Activated T-helper 1 cell treated with anti-CD3 and anti-CD28 coated beads, Interleukin-12 subunit alpha, Interleukin-12 subunit beta, Interleukin-2, Interleukin-4 antibody, amounts not matched to agents 30 ng/mL and 10 ng/mL and 1 ng/mL, durations not matched to agents 14 hours and 24 hours and 36 hours (primary cell): Measurements from ENCODE around the gene SMIM21. TPM values are rescaled to one million over a fixed set of nuclear protein-coding genes. Genes with fewer than 3 reads are reported as not detected.

Source experiments
- DNase-seq: peaks from one replicate; pipeline ENCODE4 v3.0.0; 2021; ENCODE audit warnings: low spot score
- H3K27ac Mint-ChIP-seq: one replicate; pipeline ENCODE4 v1.8.0; 2021; ENCODE audit warnings: mild to moderate bottlenecking, mixed read lengths
- H3K27me3 Mint-ChIP-seq: one replicate; pipeline ENCODE4 v1.8.0; 2022; ENCODE audit warnings: mild to moderate bottlenecking, moderate library complexity, mixed read lengths; ENCODE audit not compliant: insufficient read depth
- H3K36me3 Mint-ChIP-seq: one replicate; pipeline ENCODE4 v1.8.0; 2021; ENCODE audit warnings: low read depth, mixed read lengths
- H3K4me1 Mint-ChIP-seq: one replicate; pipeline ENCODE4 v1.8.0; 2021; ENCODE audit warnings: low read depth, mixed read lengths
- H3K4me3 Mint-ChIP-seq: one replicate; pipeline ENCODE4 v1.8.0; 2021; ENCODE audit warnings: mild to moderate bottlenecking, moderate library complexity, mixed read lengths
- H3K9me3 Mint-ChIP-seq: one replicate; pipeline ENCODE4 v1.8.0; 2021; ENCODE audit warnings: mixed read lengths
- intact Hi-C: fragments of 100-400 bp; cut with micrococcal nuclease; formaldehyde crosslinking; loops from one replicate; pipeline ENCODE4 v1.15.1; 2024
- total RNA-seq: library from RNA; stranded (reverse); gene quantifications from 2 replicates; pipeline ENCODE4 v1.2.3, GENCODE V29; 2022

The SMIM21 gene
- total RNA-seq, 1 donor from 2014 or later: not detected

DNA sequence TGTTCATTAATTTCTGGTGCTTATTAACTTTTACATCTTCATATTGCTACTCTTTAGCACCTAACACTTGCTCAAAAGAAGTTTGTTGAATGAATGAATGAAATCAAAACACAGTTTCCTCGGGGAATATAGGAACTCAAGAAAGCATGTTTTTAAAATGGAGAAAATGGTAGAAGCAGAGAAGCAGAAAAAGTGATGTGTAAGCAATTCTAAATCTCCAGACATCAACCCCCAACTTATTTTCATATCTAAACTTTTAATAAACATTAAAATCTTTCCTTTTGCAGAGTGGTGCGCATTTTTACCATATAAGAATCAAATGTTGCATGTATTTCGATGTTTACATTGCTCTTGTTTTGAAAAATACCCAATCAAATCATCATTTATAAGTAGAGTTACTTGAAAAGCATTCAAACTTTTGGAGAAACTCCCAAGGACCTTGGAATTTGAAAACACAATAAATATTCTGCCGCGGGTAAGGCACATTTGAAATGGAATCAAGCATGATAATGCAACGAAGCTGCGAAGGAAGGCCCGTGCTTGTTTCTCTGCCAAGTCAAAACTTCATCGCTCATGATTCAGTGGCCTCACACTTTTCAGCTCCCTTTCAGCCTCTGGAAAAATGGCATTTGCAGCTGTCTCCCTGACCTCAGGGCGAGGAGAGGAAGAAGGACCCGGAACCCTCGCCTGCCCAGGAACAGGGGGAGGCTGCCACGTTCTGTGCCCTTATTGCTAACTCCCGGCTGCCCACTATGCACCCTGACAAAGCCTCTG lies 26.7 kb upstream of the SMIM21 start:
- Mint-ChIP-seq H3K4me3 (no peak overlapping the region), H3K9me3 (peaks cover 5% of the 10 kb centered on the region), H3K4me1 (no peaks in the 10 kb centered on the region), H3K27me3 (peaks cover 47% of the 10 kb centered on the region), H3K36me3 (no peaks in the 10 kb centered on the region), H3K27ac (no peak overlapping the region)
- intact Hi-C loops: no loop called here
- DNase-seq: no peak

GRCh38 chr18:75450906-75451305 lies 23.4 kb upstream of the SMIM21 start:
- intact Hi-C loops: no loop called here
- no peak for DNase-seq
- Mint-ChIP-seq H3K27me3 (peaks cover 35% of the 10 kb centered on the region), H3K36me3 (no peaks in the 10 kb centered on the region), H3K27ac (no peak overlapping the region), H3K4me1 (no peaks in the 10 kb centered on the region), H3K9me3 (no peaks in the 10 kb centered on the region), H3K4me3 (no peak overlapping the region)

GRCh38 chr18:75441896-75442295 lies 14.4 kb upstream of the SMIM21 start:
- H3K4me3 Mint-ChIP-seq: no peak overlapping the region
- H3K27me3 Mint-ChIP-seq: peaks cover 14% of the 10 kb centered on the region
- no peaks in the 10 kb centered on the region for H3K9me3 Mint-ChIP-seq
- no peaks in the 10 kb centered on the region for H3K36me3 Mint-ChIP-seq
- no peak overlapping the region for H3K27ac Mint-ChIP-seq
- no peak for DNase-seq
- no peaks in the 10 kb centered on the region for H3K4me1 Mint-ChIP-seq
- intact Hi-C loops: no loop called here

- DNase-seq: no peak
- peaks cover 7% of the 10 kb centered on the region for H3K27me3 Mint-ChIP-seq
- H3K4me3 Mint-ChIP-seq: no peak overlapping the region
- no peak overlapping the region for H3K27ac Mint-ChIP-seq
- H3K4me1 Mint-ChIP-seq: no peaks in the 10 kb centered on the region
- H3K36me3 Mint-ChIP-seq: no peaks in the 10 kb centered on the region
- intact Hi-C loops: no loop called here
- H3K9me3 Mint-ChIP-seq: no peaks in the 10 kb centered on the region
Observed at GRCh38 chr18:75439348-75439747, 11.8 kb upstream of the SMIM21 start.

DNA sequence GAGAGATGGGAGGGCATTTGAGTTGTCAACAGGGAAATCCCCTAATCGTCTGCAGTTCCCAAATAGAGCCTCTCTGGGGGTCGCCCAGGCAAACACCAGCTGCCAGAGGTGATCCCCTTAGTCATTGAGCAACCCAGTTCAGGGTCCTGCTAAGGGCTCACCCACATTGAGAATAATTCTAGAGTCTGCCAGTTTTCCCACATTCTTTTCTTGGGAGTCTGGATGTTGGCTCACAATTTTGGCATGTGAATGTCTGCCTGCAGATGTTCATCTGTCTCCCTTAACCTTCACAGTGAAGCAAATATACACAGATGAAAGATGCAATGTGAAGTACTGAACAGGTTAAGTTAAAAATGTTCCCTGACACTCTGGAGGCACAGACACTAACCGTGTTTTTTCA lies 11.4 kb upstream of the SMIM21 start:
- H3K27me3 Mint-ChIP-seq: peaks cover 5% of the 10 kb centered on the region
- intact Hi-C loops: no loop called here
- H3K9me3 Mint-ChIP-seq: no peaks in the 10 kb centered on the region
- H3K4me1 Mint-ChIP-seq: no peaks in the 10 kb centered on the region
- H3K27ac Mint-ChIP-seq: no peak overlapping the region
- DNase-seq: no peak
- H3K4me3 Mint-ChIP-seq: no peak overlapping the region
- no peaks in the 10 kb centered on the region for H3K36me3 Mint-ChIP-seq

- no peaks in the 10 kb centered on the region for H3K9me3 Mint-ChIP-seq
- intact Hi-C loops: no loop called here
- no peaks in the 10 kb centered on the region for H3K36me3 Mint-ChIP-seq
- H3K4me3 Mint-ChIP-seq: no peak overlapping the region
- H3K27ac Mint-ChIP-seq: no peak overlapping the region
- H3K27me3 Mint-ChIP-seq: peaks cover 5% of the 10 kb centered on the region
- H3K4me1 Mint-ChIP-seq: no peaks in the 10 kb centered on the region
- DNase-seq: no peak
Observed at GRCh38 chr18:75437979-75438378, 10.5 kb upstream of the SMIM21 start.

DNA sequence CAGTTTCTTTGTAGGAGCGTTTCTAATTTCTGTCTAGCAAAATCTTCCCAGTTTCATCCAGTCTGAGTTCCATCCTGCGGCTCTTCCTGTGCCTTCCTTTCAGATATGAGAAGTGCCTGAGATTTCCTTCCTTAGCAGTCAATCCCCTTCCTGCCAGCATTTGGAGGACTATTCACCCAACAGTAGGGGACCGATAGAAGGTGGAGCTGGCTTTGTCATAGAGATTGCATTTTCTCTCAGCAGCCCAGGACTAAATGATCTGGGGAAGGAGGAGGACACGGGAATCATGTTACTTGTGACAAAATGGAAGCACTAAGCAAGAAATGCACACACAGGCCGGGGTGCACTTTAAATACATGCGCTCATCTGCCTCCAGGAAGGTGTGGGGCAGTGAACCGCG lies 5.6 kb upstream of the SMIM21 start:
- no peak for DNase-seq
- intact Hi-C loops: no loop called here
- H3K9me3 Mint-ChIP-seq: no peaks in the 10 kb centered on the region
- H3K36me3 Mint-ChIP-seq: no peaks in the 10 kb centered on the region
- H3K4me3 Mint-ChIP-seq: no peak overlapping the region
- H3K4me1 Mint-ChIP-seq: no peaks in the 10 kb centered on the region
- H3K27me3 Mint-ChIP-seq: peaks cover 6% of the 10 kb centered on the region
- no peak overlapping the region for H3K27ac Mint-ChIP-seq

DNA sequence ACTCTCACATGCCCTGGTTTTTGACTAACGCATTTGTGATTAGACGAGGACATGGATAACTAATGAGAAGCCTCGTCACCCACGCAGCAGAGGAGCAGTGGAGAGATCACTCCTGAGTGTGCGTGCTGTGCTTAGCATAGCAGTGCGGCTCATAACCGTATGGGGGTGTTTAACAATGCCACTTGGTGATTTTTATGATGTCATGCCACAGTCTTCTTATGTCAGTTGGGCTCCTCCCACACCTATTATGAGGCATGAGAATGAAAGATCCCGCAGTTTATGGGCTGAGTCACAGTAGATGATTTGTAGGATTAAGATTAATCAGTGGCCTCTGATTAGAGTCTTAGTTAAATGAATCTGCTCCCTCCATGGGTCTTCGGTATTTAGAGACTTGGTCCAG lies 2.5 kb upstream of the SMIM21 start:
- H3K36me3 Mint-ChIP-seq: no peaks in the 10 kb centered on the region
- H3K27me3 Mint-ChIP-seq: peaks cover 8% of the 10 kb centered on the region
- DNase-seq: no peak
- H3K27ac Mint-ChIP-seq: no peak overlapping the region
- no peaks in the 10 kb centered on the region for H3K9me3 Mint-ChIP-seq
- intact Hi-C loops: no loop called here
- no peak overlapping the region for H3K4me3 Mint-ChIP-seq
- H3K4me1 Mint-ChIP-seq: no peaks in the 10 kb centered on the region

DNA sequence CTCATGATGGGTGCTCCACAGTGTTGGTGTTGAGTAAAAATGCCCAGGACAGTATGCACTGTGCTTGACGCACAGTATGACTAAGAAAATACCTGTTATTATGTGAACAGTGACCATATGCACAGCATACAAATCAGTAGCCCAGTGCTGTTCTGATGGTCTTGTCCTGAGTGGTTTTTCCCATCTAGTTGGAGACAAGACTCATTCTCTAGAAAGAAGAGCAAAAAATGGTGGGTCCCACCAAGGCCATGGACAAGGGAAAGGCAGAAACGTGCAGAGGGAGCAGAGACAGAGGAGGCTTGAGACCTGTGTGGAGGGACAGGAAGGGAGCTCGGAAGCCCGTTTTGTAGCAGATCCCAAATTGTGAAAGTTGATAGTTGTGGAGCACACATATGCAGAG lies 987 bp upstream of the SMIM21 start:
- Mint-ChIP-seq H3K36me3 (no peaks in the 10 kb centered on the region), H3K9me3 (no peaks in the 10 kb centered on the region), H3K4me1 (no peaks in the 10 kb centered on the region), H3K27ac (no peak overlapping the region), H3K27me3 (peaks cover 8% of the 10 kb centered on the region), H3K4me3 (no peak overlapping the region)
- intact Hi-C loops: no loop called here
- DNase-seq: no peak

DNA sequence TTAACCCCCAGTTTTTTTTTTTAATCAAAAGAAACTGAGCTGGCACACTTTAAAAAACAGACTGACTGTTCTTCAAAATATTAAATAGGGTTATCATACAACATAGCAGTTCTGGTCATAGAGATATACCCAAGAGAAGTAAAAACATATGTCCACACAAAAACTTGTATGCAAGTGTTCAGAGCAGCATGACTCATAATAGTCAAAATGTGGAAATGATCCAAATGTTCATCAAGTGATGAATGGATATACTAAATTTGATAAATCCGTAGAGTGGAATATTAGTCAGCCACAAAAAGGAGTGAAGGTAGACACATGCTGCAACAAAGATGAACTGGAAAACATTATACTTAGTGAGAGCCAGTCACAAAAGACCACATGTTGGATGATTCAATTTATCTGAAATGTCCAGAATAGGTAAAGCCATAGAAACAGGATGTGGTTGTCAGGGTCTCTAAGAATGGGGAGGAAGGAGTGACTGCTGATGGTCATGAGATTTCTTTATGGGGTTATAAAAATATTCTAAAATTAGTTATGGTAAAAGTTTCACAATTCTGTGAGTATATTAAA lies 5.1 kb downstream of the SMIM21 start:
- peaks cover 4% of the 10 kb centered on the region for H3K27me3 Mint-ChIP-seq
- DNase-seq: no peak
- no peaks in the 10 kb centered on the region for H3K4me1 Mint-ChIP-seq
- no peak overlapping the region for H3K27ac Mint-ChIP-seq
- intact Hi-C loops: no loop called here
- no peaks in the 10 kb centered on the region for H3K9me3 Mint-ChIP-seq
- no peak overlapping the region for H3K4me3 Mint-ChIP-seq
- H3K36me3 Mint-ChIP-seq: no peaks in the 10 kb centered on the region

DNA sequence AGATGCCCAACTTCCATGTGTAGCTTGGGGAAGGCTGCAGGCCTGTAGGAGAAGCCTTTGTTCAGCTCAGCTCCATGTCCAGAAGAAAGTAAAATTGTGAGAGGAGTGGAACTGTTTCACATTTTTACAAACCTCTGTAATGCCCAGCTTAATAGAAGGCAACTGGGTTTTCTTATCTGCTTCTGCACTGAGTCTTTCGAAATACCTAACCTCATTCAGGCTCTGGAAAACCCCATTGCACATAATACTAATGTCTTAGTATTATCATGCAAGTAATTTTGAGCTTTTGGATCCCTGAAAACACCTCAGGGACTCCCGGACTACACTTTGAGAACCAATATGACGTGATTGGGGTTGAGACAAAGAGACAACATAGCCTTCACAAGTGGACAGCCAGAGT lies 5.8 kb downstream of the SMIM21 start:
- H3K4me3 Mint-ChIP-seq: no peak overlapping the region
- intact Hi-C loops: no loop called here
- H3K9me3 Mint-ChIP-seq: no peaks in the 10 kb centered on the region
- no peaks in the 10 kb centered on the region for H3K36me3 Mint-ChIP-seq
- H3K4me1 Mint-ChIP-seq: no peaks in the 10 kb centered on the region
- peaks cover 4% of the 10 kb centered on the region for H3K27me3 Mint-ChIP-seq
- no peak for DNase-seq
- H3K27ac Mint-ChIP-seq: no peak overlapping the region

- intact Hi-C loops: no loop called here
- no peak for DNase-seq
- Mint-ChIP-seq H3K27me3 (peaks cover 3% of the 10 kb centered on the region), H3K4me3 (no peak overlapping the region), H3K4me1 (no peaks in the 10 kb centered on the region), H3K27ac (no peak overlapping the region), H3K9me3 (no peaks in the 10 kb centered on the region), H3K36me3 (no peaks in the 10 kb centered on the region)
Observed at GRCh38 chr18:75418293-75419005, 9.1 kb downstream of the SMIM21 start.

- Mint-ChIP-seq H3K4me3 (no peak overlapping the region), H3K36me3 (no peaks in the 10 kb centered on the region), H3K9me3 (no peaks in the 10 kb centered on the region), H3K4me1 (no peaks in the 10 kb centered on the region), H3K27me3 (peaks cover 5% of the 10 kb centered on the region), H3K27ac (no peak overlapping the region)
- intact Hi-C loops: no loop called here
- DNase-seq: no peak
Observed at GRCh38 chr18:75410611-75411010, 16.9 kb downstream of the SMIM21 start.
